Right forelimb (tissue), 1 donor: ENCODE data around the gene RELCH.

ENCODE experiments used
- DNase-seq: peaks from one replicate; pipeline ENCODE4 v3.0.0-alpha.2; 2018

RELCH gene

DNA sequence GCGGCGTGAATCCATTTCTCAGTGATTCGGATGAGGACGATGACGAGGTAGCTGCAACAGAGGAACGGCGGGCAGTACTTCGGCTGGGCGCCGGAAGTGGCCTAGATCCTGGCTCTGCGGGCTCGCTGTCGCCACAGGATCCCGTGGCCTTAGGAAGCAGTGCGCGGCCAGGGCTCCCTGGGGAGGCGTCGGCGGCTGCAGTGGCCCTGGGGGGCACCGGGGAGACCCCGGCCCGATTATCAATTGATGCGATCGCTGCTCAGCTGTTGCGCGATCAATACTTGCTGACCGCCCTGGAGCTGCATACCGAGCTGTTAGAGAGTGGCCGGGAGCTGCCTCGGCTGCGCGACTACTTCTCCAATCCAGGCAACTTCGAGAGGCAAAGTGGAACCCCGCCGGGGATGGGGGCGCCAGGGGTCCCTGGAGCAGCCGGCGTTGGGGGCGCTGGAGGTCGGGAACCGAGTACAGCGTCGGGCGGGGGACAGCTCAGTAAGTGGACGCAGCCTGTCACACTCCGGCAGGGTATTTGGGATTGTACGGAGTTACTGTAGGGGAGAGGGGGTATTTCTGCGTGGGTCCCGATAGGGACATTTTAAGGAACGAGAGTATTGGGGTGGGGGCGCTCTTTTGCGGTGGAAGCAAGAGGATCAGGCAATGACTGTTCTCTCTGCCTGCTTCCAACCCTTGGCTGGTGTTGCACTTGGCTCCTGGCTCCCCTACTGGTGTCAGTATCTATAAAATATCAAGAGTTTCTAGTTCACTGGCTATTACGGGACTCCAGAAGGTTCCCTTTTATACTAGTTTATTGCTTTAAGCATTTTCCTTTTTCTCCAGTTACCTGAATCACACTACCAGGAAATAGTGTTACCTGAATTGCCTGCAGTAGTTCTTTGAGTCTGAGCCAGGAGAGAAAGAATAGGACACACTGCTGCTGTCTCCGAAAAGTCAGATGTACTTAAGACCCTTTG, 772 bp downstream of the RELCH start:
- peak; percentile 50 for DNase-seq

DNA sequence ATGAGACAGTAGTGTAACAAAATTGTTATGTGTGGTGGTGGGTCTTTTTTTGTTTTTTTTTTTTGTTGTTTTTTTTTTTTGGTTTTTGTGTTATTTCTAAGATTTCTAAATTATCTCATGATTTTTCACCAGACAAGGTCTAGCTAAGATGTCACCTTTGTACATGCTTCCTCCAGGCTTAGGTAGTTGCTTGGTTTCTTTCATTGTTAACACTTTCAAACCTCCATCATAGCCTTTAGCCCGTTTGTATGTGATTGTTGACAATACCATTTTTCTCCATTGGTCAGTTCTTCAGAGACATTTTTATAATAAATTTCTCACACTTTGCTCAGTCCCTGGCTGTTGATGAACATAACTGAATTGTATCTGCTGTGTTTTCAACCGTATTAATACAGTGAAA, 2.2 kb downstream of the RELCH start:
- no peak for DNase-seq

DNA sequence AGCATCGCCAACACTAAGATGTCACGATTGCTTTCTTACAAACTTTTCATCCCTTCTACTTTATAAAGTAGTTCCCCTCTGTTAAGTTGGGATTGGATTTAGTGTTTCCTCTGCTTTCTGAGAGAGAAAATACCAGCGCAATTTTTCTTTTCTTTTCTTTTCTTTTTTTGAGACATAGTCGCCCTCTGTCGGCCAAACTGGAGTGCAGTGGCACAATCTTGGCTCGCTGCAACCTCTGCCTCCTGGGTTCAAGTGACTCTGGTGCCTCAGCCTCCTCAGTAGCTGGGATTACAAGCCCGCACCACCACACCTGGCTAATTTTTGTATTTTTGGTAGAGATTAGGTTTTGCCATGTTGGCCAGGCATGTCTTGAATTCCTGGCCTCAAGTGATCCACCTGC, 9.0 kb downstream of the RELCH start:
- DNase-seq: no peak

DNA sequence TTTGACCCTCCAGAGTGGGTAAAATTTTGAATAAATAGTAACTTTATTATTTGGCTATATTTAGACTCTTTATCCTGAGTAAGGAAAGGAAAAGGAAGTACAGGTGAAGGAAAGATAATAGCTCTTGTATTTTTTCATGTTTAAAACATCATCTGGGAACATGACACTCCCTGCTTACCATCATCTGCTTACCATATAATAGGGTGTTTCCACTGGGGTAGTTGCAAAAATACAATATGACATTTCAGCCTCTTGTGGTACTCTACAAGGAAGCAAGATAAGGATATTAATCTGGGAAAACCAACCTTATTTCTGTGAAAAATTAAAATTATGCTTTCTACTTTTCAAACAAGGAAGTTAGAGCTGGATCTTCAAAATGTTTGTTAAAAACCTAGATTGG, 9.9 kb downstream of the RELCH start:
- DNase-seq: no peak

DNA sequence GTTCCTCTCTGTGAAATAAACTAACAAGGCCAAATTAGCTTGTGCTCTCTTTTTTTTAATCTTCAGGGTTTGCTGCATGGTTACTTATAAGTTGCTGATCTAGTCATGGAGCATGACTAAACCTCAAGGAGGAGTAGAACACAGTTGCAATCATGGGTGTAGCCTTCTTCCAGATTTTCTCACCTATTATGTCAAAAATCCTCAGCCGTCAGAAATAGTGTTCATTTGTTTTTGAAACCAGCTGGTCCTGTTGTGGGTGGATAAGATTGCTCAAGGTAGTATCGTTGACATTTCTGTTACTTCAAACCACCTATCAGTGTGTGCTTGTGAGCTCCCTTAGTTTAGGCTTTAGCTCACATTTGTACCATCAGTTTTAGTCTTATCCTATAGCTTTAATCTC, 11.2 kb downstream of the RELCH start:
- no peak for DNase-seq

DNA sequence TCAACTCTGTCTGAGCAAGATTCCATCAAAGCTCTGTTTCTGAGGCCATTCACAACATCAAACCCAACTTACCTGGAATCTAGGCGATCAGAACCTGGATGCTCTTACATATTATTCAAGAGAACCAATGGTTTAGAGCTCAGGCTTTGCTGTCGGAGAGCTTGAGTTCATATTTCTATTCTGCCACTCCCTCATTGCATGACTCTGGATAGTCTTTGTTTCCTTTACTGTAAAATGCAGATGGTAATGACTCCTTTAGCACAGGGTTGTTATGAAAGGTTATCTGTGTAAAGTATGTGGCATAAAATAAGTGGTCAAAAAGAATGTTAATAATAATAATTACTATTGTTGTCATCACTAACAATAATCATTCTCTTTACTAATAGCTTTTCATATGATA, 12.6 kb downstream of the RELCH start:
- no peak for DNase-seq

DNA sequence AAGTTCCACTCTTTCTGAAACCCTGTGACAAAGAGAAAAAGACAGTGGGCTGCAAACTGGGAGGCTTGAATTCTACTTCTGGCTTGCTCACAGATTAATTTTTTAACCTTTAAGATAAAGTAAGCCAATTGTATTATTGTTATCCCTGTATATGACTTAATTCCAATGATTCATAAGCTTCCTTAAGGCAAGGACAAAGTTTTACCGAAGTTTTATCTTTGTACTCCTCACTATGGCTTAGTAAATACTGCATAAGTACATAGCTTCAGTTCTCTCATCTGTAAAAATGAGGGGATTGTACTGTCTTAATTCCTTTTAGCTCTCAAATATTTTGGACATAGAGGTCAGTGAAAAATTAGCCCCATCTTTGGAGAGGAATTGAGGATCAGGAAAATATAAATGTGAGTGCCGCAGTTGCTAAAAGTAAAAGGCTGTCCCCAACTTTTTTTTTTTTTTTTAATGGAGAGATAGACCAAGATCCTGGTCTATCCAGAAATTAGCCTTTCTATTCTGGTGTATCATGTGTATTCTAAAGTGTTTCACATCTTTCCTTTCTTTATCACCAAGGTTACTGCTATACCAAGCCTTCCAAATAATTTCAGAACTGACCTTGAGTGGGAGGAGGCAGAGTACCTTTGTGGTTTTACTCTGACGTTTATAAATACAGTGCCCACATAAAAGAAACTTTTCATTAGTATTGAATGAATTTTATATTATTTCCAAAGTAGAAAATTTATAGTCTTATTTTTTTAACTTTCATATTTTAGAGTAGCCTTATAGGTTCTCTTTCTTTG, 13.3 kb downstream of the RELCH start:
- no peak for DNase-seq

DNA sequence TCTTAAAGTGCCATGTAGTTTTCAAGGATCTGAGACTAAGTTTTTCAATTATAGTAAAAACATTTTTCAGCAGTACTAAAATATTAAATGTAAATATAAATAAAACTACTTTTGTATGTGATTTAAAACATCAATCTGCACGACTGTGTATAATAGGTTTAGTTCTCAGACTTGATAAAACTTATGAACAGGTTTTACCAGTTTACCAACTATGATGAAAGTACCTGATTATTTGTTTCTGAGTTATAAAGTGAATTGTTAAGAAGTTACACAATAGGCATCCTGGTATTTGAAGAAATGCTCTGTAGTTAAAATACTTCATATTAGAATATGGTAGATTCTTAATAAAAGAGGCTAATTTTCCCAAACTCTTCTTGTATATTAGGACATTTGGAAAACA, 14.8 kb downstream of the RELCH start:
- DNase-seq: no peak

- DNase-seq: no peak
Observed at GRCh38 chr18:62205824-62206223, 18.8 kb downstream of the RELCH start.

DNA sequence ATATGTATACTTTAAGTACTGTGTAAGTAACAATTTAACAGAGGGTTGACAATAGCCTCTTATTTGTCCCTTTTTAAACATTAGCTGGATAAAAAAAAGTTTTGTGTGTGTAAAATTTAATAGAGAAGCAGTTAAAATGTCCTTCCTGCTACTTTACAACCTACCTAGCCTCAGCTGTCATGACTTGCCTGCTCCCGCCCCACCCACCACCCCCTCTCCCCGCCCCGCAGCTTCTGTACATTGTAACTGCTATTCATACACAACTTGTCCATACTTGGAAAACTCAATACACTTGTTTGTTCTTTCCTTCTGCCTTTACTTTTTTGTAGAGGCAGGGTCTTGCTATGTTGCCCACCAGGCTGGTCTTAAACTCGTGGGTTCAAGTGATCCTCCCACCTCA, 19.5 kb downstream of the RELCH start:
- DNase-seq: no peak

GRCh38 chr18:62209046-62209445, 22.0 kb downstream of the RELCH start:
- no peak for DNase-seq

GRCh38 chr18:62210138-62210537, 23.1 kb downstream of the RELCH start:
- DNase-seq: no peak

- no peak for DNase-seq
Observed at GRCh38 chr18:62211325-62211828, 24.3 kb downstream of the RELCH start.

DNA sequence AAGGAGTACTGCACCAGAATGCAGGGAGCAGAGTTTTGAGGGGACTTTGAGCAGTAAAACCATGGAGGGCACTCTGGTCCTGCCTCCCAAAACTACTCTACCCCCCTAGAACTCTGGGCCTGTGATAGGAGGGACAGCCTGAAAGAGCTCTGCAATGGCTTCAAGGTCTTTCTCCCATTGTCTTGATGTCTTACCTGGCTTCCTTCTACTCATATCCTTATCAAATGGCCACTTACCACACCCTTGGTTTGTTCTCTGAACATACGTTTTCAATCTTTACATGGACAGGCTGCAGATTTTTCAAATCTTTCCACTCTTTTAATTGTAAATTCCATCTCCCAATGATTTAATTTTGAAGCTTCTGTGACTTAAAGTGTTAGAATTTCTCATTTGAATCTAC, 27.7 kb downstream of the RELCH start:
- DNase-seq: no peak

GRCh38 chr18:62224229-62224628, 37.2 kb downstream of the RELCH start:
- DNase-seq: no peak

DNA sequence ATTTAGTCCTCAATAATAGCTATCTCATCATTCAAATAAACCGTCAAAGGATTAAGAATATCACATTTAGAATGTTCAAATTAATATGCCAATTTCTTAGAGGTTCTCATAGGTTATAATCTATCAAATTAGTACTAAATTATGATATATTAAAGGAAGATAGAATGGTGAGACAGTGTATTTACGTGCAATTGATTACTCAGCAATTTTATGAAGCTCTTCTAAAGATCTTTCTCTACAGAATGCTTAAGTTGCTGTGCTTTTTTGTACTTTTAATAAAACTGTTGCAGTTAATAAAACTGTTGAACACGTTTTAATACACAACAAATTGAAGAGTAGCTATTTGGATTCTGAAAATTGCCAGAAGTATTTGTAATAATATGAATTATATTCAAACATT, 39.0 kb downstream of the RELCH start:
- no peak for DNase-seq

DNA sequence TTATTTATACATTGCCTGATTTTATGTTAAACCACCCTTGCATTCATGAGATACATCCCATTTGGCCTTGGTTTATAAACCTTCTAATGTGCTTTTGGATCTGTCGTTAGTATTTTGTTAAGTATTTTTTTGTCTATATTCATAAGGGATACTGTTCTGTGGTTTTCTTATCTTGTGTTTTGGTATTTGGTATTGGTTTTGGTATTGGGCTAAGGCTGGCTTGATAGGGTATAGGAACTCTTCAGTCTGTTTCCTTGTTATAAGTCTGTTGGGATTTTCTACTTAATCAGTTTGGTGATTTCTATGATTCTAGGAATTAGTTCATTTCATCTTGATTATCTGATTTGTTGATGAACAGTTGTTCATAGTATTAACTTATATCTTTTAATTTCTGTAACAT, 49.2 kb downstream of the RELCH start:
- no peak for DNase-seq

DNA sequence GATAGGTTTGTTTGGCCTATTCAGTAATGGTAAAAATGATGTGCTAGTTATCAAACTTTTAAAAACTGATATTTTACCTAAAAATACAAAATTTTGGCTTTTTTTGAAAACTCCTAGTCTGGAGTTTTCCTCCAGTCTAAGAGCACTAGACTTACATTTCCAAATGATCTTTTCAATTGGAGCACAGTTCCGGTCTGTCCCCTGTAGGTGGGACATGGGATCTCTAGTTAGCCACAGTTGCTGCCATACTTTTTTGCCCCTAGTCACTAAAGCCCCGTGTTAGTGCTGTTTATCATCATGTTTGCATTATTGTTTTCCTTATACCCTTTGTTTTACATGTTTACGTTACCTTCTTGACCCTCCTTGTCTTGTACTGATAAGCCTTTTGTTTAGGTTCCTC, 52.4 kb downstream of the RELCH start:
- DNase-seq: no peak

DNA sequence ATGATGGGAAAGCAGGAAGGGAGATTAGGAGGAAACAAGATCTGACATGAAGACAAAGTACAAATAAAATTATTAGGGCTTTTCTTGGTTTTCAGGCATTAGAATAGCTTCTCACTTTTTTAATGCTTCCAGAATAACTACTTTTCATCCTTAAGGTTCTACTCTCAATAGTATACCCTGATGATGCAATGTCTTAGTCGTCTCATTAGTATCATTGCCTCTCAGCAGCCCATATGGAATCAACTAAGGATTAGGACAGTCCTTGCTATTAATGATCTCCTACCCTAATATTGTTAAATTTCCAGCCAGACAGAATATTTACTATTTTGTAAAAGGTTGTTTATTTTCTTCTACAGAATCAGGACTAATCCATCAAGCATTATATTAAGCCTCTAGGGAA, 55.9 kb downstream of the RELCH start:
- no peak for DNase-seq

- DNase-seq: no peak
Observed at GRCh38 chr18:62245177-62245576, 58.1 kb downstream of the RELCH start.

GRCh38 chr18:62245699-62246098, 58.6 kb downstream of the RELCH start:
- no peak for DNase-seq

DNA sequence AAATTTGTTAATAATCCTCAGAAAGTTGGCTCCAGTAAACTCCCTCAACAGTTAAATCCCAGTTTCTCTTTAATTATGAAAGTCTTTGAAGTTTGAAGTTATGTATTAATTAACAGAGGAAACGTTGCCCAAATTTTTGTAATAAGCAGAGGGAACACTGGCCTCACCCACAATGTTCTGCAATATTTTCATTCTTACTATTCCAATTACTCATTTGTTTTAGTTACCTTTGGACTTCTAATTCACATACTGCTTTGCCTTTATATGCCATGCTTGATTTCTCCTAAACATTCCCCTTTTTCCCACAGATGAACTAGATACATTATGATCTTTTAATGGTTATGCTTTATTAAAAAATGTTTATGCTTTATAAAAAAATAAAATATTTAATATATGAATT, 61.3 kb downstream of the RELCH start:
- no peak for DNase-seq

DNA sequence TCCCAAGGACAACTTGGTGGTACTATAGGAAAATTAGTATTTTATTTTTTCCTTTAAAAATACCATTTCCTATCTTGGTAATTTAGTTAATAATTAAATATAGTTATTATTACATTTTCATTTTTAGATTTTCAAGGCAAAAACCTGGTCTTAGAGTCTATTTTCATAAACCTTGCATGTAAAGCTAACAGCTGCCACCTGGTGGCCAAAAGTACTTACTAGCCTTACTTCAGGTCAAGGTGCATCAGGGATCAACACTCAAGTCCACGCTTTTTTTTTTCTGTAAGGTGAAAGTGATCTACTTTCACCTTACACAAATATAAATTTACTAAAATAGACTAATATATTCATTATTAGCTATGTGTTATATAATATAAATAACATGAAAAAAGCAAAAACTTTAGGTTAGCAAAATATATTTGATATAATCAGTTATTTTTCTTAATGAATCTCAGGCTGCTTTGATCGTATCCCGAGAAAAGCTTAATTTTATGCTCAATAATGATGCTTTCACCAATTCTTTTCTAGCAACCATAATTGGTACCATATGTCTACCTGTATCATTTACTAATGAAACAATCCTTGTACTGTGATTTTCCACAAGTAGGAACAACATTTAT, 62.5 kb downstream of the RELCH start:
- peak; percentile 60 for DNase-seq
